ENCODE results near the gene NNMT.

NNMT gene

GRCh38 chr11:114295676-114296604, at the start of gene NNMT:
Gene NNMT (plus strand): TSS chr11:114296399. CDS start chr11:114296557, 158 bp downstream.
- DNase-seq, result no peak

DNA sequence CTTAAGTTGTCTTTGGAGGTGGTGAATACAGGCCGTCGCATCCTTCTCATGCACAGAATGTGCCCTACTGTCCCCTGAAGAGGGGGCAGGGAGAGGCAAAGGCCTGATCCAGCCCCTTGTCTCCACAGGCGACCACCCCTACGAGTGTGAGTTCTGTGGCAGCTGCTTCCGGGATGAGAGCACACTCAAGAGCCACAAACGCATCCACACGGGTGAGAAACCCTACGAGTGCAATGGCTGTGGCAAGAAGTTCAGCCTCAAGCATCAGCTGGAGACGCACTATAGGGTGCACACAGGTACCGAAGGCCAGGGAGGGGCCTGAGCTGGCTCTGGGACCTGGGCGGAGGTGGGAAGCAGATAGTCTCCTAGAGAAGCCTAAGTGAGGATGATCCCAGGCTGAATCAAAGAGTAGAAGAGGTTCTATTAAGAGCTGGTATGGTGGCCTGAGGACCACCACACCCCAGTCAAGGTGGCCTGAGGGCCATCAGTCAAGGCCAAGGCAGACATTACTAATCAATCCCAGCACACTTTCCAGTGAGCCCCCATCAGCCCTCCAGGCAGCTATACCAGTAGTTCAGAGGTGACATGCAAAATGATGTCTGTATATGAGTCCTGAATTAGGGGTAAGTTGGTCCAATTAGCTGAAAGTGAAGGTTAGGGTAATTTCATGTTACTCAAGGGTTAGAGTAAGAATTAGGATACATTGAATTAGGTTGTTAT, 49.0 kb upstream of the NNMT start:
- DNase-seq, result no peak

GRCh38 chr11:114250180-114250579, 46.0 kb upstream of the NNMT start:
- no peak for DNase-seq

DNA sequence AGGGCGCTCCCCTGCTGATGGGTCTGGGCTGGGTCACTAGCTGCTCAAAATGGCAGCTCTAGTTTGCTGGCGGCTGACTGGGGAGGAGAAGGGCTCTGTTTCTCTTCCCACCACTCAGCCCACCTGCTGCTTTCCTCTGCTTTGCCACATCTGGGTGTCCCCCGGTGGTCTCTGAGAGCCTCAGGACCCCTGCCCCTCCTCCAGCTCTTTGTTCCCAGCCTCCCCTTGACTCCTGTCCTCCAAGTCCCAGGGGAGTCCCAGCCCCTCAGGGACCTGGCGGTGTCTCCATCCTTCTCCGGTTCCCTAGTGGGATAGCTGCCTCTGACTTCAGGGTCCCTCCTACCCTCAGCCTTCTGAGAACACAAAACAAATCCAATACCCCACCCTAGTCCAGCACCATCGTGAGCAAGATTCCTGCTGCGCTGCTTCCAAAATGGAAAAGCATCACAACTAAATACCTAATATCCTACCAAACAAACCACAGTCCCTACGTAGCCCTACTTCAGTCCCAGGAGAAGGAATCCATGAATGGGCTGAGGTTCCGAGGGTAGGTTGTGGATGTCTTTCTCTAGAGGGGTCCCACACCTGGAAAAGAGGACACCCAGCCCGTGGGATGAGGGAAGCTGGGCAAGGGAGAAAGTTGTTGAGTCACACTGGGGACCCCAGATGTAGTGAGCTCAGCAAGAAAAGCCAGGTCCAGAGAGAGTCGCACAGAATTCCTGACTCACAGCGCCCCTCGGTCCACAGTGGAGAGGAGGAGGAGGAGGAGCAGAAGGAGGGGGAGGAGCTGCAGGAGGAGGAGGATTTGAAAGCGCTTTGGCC, 45.0 kb upstream of the NNMT start:
- DNase-seq, result no peak

GRCh38 chr11:114251815-114252337, 44.3 kb upstream of the NNMT start:
- no peak for DNase-seq

DNA sequence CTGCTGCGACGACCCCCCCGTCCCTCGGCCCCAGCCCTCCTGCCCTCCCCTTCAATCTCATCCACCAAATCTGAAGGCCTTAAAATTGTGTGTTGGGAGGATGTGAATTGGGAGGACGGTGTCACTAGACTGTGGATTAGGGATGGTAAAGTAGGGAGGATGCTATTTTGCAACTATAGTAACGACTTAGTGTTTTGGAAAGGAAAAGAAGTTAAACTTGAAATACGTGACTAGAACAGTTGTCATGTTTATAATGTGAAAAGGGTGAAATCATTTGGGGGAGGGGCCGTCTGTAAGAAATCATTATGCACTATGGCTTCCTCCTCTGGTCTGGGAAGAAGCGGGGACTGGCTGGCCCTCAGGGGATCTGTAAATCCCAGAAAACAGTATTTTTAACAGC, 43.4 kb upstream of the NNMT start:
- DNase-seq, result no peak

GRCh38 chr11:114253771-114254170, 42.4 kb upstream of the NNMT start:
- no peak for DNase-seq

- no peak for DNase-seq
Observed at GRCh38 chr11:114254571-114255146, 41.5 kb upstream of the NNMT start.

DNA sequence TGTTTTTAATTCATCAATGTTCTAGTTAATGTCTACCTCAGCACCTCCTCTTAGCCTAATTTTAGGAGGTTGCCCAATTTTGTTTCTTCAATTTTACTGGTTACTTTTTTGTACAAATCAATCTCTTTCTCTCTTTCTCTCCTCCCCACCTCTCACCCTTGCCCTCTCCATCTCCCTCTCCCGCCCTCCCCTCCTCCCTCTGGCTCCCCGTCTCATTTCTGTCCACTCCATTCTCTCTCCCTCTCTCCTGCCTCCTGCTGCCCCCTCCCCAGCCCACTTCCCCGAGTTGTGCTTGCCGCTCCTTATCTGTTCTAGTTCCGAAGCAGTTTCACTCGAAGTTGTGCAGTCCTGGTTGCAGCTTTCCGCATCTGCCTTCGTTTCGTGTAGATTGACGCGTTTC, 40.9 kb upstream of the NNMT start:
- DNase-seq, result no peak

DNA sequence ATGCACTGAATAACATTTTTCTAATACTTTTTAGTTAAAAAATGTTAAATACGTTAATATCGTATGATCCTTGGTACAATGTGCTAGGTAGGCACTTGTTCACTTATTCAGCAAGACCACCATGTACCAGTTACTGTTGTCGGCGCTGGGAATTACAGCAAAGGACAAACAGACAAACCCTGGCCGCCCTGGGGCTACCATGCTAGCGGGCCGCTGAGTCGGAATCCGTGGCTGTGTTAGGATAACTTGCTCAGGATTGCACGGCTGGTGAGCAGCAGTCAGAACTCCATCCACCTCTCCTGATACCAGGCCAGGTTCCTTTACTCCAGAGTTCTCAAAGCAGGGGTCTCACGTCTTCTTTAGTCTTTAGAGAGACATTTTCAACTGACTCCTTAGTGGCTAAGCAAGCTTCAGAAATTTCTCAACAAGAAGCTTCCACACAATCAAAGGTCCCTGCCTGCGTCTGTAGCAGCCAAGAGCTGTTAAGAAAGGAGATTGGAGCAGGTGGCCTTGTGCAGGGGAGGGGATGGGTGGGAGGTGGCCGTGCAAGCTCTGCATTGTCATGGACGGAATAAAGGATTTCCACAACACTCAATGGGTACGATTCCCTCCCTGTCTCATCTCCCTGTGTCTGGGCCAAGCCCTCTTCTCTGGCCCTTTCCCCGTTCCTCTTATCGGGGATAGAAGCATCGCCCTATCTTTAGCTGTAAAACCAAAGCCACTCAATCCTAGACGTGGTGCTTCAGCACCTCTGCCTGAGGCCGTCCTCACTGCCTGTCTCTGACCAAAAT, 39.8 kb upstream of the NNMT start:
- no peak for DNase-seq

GRCh38 chr11:114256967-114257286, 39.3 kb upstream of the NNMT start:
- no peak for DNase-seq

DNA sequence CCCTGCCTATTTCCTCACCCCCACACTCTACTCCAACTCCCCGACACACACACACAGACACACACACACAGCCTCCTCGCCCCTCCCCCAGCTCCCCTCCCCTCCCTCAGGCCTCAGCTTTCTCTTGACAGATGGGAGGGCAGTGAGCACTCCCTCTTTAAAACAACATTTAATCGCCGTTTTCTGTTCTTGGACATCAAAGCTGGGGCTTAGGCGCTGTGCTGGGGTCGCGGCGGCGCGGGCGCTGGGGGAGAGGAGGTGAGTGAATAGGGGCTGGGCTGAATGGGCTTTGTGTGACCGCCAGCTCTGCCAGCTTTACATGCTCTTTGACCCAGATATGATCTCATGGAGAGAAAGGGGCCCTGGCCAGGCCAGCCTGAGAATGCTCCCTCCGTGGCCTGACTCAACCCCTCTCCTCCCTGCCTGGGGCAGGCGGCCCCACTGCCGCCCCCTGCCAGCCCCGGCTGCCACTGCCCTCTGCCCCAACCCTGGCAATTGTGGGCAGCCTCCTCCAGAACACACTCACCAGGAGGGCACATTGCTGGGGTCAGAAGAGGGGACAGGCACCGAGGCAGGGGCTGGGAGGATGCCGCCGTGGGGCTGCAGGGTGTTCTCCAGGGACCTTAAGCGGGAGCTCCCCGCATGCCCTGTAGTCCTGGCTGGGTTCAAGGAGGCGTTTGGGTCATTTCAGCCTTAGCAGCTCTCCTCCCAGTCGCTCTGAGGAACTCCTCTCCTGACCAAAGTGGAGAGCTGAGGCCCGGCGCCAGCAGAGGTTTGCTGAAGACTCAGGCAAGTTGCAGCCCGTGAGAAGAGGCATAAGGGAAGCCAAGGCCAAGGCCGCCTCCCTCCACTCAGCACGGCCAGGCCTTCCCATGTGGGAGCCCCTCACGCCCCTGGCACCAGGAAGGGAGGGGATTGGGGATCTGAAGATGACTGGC, 38.3 kb upstream of the NNMT start:
- peak; percentile 10 for DNase-seq

GRCh38 chr11:114258696-114259095, 37.5 kb upstream of the NNMT start:
- no peak for DNase-seq

DNA sequence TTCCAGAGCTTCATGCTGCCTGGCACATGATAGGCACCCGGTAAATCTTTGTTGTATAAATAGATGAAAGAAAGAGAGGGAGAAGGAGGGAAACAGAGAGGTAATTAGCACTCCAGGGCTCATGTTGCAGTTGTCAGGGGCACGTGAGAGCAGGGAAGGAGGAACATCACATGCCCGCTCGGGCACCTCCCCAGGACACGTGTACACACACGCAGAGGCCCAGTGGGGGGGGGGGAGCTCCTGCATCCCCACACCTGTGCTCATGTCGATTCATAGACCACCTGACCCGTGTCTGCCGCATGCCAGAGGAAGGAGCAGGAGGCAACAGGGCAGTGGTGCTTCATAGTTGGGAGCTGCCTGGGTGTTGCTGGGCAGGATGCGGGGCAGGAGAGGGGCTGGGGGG, 37.1 kb upstream of the NNMT start:
- no peak for DNase-seq

- DNase-seq, result no peak
Observed at GRCh38 chr11:114259551-114259983, 36.6 kb upstream of the NNMT start.

DNA sequence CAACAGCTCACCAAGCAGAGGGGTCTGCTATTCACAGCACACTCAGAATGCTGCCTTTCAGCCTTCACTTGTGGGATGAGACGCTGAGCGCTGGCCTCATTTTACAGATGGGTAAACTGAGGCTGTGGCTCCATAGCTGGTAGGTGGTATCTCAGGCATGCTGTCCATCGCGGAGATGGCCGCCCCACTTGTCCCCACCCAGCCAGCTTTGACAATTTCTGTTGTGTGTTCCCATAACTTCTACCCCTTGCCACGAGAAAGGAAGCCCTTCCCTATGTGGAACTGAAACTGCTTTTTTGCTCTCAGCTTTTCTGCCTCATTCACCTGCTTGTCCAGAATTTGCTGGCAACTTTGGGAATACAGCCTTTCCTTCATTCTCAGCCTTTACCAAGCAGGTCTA, 36.1 kb upstream of the NNMT start:
- DNase-seq, result no peak

GRCh38 chr11:114260483-114260882, 35.7 kb upstream of the NNMT start:
- no peak for DNase-seq

- no peak for DNase-seq
Observed at GRCh38 chr11:114261791-114262190, 34.4 kb upstream of the NNMT start.

DNA sequence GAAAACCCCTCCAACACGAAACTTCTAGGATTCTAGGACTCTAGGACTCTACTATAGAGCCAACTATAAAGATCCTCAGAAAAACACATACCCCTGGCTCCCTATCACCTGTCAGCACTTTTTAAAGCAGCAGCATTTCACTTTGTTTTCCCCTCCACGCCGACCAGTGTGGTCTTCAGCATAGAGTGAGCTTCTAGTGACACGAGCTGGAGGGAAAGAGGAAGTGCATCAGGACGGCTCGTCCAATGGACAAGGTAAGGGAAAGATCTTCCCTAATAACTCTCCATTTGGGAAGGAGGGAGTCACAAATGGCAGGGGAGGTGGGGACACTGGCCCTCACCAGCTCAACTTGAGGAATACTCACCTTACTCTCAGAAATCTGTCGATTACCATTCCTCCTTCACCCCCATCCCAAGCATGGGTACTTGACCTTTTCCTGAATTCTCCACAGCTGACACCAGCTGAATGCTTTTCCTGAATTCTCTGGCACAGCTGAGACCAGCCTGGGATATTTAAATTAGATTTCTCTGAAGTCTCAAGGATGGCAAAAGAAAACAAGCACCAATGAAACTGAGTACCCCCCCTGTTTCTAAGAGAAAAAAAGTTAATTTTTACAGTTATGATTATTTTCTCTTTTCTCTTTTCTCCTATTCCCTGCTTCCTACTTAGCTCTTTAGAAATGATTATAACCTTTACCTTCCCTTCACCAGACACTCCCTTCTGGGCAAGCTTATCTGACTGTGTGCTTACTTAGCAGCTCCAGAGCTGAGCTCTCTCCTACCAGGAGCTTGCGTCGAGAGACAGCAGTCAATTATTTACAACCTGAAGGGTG, 33.3 kb upstream of the NNMT start:
- peak; percentile 30 for DNase-seq

Measured in DMS79 (cell line).